Cardiac septum (tissue), 1 donor: ENCODE data around the gene AFTPH. TPM values are rescaled to one million over a fixed set of nuclear protein-coding genes. Genes with fewer than 3 reads are reported as not detected.
"Not testable (repeated sequence)": the region's sequence is repeated elsewhere in the genome, so short reads cannot be mapped to it uniquely, and the experiment has no call there.

Experiments
- DNase-seq: peaks from one replicate; pipeline ENCODE4 v3.0.0-alpha.2; 2020; ENCODE audit warnings: low spot score
- intact Hi-C: fragments of 100-400 bp; cut with DNase I; formaldehyde crosslinking; loops from one replicate; pipeline ENCODE4 v1.14.0; 2022
- total RNA-seq: library from RNA; stranded (reverse); fragmentation: NEBNext Ultra II Directional; extraction: Animal tissue kit (Norgen Biotek cat#: 25700); gene quantifications from one replicate; pipeline ENCODE4 v1.2.1, GENCODE V29; 2021
- donor health status: DM: no; HTN: no; CAD: no.

The AFTPH gene
- total RNA-seq, 1 donor from 2014 or later: 13.6 TPM

GRCh38 chr2:64491426-64491825 lies 32.7 kb upstream of the AFTPH start:
- DNase-seq: no peak
- intact Hi-C loops: no loop called here

- intact Hi-C loops: no loop called here
- DNase-seq: no peak
Observed at GRCh38 chr2:64492272-64492671, 31.9 kb upstream of the AFTPH start.

GRCh38 chr2:64492821-64493220 lies 31.3 kb upstream of the AFTPH start:
- DNase-seq: no peak
- intact Hi-C loops: no loop called here

GRCh38 chr2:64493788-64494187 lies 30.3 kb upstream of the AFTPH start:
- no peak for DNase-seq
- intact Hi-C loops: no loop called here

- intact Hi-C loops: no loop called here
- DNase-seq: no peak
Observed at GRCh38 chr2:64498438-64498837, 25.7 kb upstream of the AFTPH start.

- DNase-seq: no peak
- intact Hi-C loops: no loop called here
Observed at GRCh38 chr2:64500549-64500948, 23.6 kb upstream of the AFTPH start.

GRCh38 chr2:64501946-64502345 lies 22.2 kb upstream of the AFTPH start:
- no peak for DNase-seq
- intact Hi-C loops: no loop called here

GRCh38 chr2:64502860-64503259 lies 21.3 kb upstream of the AFTPH start:
- intact Hi-C loops: no loop called here
- no peak for DNase-seq

- no peak for DNase-seq
- intact Hi-C loops: no loop called here
Observed at GRCh38 chr2:64504774-64505720, 19.1 kb upstream of the AFTPH start.

- no peak for DNase-seq
- intact Hi-C loops: no loop called here
Observed at GRCh38 chr2:64506686-64507085, 17.4 kb upstream of the AFTPH start.

- intact Hi-C loops: no loop called here
- DNase-seq: no peak
Observed at GRCh38 chr2:64514008-64514407, 10.1 kb upstream of the AFTPH start.

GRCh38 chr2:64515086-64515485 lies 9.0 kb upstream of the AFTPH start:
- DNase-seq: no peak
- intact Hi-C loops: no loop called here

GRCh38 chr2:64516651-64517510 lies 7.2 kb upstream of the AFTPH start:
- intact Hi-C loops: no loop called here
- DNase-seq: no peak

GRCh38 chr2:64517511-64517884 lies 6.6 kb upstream of the AFTPH start:
- no peak for DNase-seq
- intact Hi-C loops: no loop called here

- intact Hi-C loops: loop anchor here (2.0 to 10.0 kb wide), 5 partner anchors 40 to 532 kb away; partner anchors contain the start of genes CEP68 and SERTAD2
- DNase-seq: no peak
Observed at GRCh38 chr2:64522843-64523428, 1.2 kb upstream of the AFTPH start.

- intact Hi-C loops: loop anchor here (5.0 to 10.0 kb wide), 4 partner anchors 128 to 530 kb away; partner anchors contain the start of genes CEP68 and SERTAD2
- DNase-seq: peak; percentile 77
Observed at GRCh38 chr2:64524604-64525316, 632 bp downstream of the AFTPH start.

GRCh38 chr2:64525317-64525613 lies 1.1 kb downstream of the AFTPH start:
- intact Hi-C loops: loop anchor here (10.0 kb wide), 2 partner anchors 240 to 530 kb away; partner anchors contain the start of gene CEP68
- DNase-seq: no peak

- intact Hi-C loops: loop anchor here (10.0 kb wide), 2 partner anchors 239 to 529 kb away; partner anchors contain the start of gene CEP68
- DNase-seq: no peak
Observed at GRCh38 chr2:64526034-64526433, 1.9 kb downstream of the AFTPH start.

- DNase-seq, intact Hi-C loops: not testable (repeated sequence)
Observed at GRCh38 chr2:64530946-64531345, 6.8 kb downstream of the AFTPH start.
